Measurements from ENCODE around the gene ADAMTS2.
A peak's percentile ranks its signal among the peaks of the same experiment; 100 is the strongest.

Gene ADAMTS2

DNA sequence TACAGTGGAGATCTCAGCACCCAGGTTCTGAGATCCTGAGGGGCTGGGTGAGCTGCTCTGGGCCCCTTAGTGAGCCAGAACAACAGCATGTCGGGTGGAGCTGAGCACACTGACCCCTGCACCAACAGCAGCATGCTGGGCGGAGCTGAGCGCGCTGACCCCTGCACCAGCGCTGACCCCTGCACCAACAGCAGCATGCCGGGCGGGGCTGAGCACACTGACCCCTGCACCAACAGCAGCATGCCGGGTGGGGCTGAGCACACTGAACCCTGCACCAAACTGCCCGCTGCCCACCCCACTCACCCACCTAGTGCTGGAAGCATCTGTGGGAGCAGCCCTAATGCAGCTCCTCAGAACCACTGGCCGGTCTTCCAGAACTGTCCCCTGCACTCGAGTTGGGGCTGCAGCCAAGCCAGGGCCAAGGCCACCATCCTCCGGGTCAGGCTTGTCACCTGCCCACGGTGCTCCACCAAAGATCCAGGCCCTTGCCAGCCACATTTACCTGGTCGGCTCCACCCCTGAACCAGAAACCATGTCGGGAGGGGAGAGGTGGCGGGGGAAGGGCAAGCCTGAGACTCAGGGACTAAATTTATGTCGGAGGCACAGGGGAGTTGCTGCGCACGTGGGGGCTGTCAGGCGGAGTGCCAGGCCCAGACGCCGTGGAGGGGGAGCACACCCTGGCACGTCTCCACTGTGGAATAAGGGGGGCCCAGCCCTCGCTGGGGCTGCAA, 80.3 kb downstream of the ADAMTS2 start:
- no peak for DNase-seq

DNA sequence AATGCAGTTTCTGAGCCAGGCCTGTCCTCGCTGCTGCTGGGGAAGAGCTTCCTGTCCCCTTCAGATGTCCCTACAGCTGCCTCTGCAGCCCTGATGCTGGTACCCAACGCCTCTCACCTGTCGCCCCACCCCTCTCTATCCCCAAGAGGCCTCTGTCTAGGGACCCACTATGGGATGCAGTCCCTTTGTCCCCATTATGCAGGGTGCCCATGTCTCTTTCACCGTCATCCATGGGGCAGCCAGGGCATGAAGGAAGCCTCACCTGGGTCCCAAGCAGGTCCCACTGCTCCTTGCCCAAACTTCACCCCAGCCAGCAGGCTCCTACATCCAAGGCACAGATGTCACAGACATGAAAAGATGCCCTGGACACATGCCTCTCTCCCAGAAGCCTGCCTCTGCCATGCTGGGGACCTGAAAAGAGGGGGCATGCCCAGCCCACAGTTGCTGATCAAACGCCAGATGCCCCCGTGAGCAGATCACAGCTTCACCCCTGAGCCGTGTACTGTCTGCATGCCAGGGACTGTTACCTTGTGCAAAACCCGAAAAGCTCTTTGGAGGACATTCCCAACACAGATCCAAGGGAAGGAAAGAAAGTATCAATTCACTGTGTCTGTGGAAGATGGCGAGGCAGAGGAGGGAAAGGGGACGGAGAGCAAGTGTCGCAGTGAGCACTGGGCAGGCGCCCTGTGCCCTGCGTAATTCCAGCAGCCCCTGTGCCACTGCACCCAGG, 81.0 kb downstream of the ADAMTS2 start:
- no peak for DNase-seq

DNA sequence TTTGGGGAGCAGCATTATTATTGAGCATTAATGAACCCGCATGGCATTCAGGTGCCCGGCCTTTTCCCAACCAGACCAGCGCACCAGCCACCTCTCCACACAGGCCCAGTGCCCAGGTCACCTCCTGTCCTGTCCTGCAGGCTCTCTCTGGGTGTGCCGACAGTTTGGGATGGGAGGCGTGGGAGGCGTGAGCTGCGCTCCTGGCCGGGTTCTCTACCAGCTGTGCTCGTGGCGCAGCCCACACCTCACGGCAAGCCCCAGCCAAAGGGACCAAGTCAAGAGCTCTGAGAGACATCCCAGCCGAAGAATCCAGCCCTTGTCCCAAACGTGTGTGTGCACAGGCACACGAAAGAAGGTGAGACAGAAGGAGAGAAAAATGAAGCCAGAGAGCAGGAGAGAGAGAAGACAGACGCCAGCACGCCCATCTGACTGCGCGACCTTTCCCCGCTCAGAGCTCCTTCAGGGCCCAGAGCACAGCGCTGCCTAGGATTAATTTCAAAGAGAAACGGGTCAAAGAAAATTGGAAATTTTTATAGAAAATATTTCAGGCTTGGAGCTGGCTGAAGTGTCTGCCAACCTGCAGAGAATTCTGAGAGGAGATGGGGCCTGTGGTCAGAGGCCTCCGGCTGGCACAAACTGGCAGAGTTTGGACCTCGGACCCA, 81.7 kb downstream of the ADAMTS2 start:
- no peak for DNase-seq

DNA sequence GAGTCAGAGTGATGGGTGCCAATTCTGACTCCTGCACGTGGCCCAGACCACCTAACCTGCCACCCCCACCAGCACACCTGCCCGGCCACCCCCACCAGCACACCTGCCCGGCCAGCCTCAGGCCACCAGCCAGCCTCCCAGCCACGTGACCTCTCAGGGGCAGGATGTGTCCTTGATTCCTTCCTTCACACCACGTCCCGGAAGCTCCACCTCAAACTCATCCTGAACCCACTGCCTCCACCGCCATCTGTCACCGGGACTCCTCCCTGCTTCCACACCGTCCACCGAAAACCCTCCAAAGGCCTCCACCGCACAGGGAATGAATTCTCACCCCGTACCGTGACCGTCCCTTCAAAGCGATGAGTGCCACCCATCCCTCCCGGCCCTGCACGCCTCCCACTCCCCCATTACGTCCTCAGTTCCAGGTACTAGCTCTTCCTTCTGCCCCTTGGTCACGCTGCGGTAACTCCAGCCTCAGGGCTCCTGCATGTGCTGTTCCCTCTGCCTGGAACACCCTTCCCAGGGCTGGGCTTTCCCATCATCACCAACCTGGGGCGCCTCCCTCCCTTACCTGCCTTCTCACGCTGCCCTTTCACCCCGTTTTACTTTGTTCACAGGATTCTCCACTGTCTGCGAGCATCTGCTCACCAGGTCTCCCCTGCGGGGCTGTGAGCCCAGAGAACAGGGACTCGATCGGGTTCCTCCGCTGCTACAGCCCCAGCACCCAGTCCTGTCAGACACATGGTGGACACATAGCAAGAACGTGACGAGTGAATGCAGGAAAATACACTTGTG, 82.9 kb downstream of the ADAMTS2 start:
- no peak for DNase-seq

DNA sequence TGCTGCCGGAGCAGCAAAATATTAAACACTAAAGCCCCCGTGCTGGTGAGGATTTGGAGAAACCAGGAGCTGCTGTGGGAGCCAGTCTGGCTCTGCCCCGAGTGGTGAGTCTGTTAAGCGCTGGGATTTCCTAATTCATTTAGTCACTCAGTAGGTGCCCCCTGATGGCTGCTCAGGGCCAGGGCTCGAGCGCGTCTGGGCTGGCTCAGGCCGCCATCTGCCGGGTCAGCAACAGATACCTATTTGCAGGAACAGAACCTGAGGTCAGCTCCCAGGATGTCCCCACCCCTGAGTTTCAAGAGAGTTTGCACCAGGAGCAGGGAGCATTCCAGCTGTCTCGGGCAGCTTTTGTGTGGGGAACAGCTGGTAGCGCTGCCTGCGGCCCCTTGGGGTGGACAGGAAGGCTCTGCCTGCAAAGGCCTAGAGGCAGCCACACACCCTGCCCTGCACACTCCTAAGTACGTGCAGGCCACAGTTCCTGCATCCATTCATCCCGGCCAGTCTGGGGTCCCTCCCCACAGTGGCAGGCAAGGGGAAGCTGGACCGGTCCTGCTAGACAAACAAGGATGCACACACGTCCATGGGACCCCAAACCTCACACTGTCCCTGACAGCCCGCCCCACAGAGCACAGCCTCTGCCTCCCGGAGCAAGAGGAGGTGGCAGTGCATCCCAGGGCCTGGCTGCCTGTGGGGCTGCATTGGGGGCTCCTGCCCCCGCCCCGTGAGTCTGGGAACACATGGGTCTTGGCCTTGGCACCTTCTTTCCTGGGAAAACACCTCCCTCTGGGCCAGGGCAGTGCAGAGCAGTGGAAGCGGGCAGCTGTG, 83.7 kb downstream of the ADAMTS2 start:
- DNase-seq = peak; percentile 12

DNA sequence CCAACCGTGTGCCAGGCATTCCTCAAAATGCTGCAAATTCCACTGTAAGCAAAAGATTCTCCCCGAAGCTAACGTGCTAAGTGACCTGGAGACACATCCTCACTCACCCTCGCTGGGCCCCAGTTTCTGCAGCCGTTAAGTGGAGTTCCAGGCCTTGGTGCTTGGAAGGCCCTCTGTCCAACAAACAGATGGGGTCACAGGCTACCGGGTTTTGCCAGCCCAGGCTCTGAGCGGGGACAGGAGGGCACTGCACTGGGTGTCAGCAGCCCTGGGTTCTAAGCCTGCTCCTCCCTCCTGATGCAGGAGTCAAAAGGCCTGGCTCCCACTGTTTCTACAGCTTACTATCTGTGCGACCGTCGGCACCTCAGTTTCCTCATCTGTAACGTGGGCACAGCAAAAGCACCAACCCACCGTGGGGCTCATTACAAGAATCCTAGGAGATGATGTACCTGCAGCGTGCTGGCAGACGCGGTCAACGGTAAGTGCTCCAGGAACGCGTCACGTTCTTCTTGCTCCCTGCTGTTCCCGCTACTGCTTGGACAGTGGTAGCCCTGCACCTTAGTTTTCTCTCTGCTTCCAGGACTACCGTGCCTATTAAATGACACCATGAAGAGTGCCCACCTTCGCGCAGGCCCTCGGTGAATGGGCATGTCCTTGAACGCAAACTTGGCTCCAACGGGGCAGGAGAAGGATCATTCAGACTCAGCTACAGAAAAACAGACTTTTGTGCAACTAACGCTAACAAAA, 84.8 kb downstream of the ADAMTS2 start:
- DNase-seq = no peak

DNA sequence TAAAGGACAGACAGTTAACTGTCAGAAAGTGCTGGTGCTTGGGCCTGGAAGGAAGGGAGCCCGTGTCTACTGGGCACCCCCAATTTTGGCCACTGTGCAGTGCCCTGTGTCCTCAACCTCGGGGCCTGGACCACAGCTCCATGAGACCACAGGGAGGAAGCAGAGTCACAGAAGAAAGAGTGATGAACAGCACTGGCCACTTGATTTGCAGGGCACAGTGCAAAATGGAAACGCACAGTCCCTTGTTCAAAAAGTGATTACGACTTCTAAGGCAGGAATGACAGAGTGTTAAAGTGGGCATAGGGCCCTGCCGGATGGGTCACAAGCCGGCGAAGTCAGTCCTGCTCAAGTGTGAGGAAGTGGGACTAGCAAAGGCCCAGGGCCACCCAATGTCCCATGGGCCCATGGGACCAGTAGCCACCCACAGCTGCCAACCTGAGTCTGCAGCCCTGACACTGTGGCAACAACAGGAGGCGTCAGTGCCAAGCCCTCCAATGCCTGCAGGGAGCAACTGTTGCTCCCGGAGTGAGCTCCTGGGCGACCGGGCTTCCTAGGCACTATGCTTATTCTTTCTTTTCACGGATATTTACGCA, 85.4 kb downstream of the ADAMTS2 start:
- no peak for DNase-seq

DNA sequence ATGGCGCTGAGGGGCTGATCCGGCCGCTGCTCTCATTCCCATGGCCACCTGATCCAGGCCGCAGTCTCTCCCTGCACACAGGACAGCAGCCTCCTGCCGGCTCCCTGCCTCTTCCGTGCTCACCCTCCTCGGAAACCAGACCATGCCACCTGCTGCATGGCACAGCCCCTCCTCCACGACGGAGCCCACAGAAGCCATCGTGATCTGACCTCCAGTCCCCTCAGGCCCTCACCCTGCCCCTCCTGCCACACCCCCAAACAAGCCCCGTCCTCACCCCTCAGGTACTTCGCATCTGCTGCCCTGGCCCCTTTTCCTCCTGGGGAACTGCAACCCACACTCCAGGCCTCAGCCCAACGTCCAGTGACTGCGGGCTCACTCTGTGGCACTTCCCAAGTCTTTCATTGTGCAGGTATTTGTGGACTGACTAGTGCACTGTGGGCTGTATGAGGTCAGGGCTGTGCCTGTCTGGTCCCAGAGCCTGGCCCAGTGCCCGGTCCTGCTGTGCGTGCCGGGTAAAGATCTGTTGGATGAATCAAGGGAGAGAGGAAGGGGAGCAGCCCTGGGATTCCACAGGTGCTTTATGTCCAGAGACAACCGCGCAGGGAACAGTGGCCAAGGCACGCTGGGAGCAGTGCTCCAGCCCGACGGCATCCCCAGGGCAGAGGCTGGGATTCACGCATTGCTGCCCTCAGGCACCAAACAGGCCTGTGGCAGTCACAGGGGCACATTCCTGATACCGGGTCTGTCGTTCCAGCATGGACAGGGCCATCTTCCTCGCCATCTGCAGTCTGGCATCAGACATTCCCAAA, 86.1 kb downstream of the ADAMTS2 start:
- no peak for DNase-seq

DNA sequence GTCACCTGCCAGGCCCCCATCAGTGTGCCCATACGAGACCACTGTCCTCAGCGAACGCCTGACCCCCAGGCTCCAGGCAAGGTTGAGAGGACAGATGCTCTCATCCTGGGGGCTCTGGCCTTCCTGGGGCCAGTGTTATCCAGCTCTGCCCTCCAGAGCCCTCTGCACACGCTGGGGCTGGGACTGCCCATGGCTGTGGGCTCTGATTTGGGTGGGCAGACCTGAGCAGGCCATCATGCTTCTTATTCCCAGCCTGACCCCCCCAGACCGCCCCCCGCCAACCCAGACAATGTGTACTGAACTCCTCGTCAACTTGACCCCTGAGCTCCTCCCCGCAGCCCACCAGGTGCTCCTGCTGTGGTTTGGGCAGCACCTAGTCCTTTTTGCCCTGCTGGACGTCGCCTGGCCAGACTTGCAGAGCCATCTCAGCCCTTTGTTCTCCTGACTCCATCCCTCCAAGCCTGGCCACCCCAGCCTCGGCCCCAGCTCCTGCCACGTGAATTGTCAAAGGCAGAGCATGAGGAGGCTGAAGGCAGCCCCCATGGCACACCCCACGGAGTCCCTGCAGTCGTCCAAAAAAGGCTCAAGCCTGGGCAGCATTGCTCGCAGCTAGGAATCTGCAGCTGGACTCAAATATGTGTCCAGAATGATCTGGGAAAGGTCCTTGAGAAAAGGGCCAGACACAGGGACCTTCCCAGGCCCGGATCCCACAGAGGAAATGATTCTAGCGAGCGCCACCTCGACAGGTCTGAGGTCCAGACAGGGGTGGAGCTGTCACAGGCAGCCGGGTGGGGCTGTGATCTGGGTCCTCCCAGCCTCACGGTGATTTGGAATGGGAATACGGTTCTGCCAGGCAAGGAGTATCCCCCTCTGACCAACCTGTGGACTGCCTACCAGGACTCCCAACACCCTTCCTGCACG, 87.0 kb downstream of the ADAMTS2 start:
- no peak for DNase-seq

DNA sequence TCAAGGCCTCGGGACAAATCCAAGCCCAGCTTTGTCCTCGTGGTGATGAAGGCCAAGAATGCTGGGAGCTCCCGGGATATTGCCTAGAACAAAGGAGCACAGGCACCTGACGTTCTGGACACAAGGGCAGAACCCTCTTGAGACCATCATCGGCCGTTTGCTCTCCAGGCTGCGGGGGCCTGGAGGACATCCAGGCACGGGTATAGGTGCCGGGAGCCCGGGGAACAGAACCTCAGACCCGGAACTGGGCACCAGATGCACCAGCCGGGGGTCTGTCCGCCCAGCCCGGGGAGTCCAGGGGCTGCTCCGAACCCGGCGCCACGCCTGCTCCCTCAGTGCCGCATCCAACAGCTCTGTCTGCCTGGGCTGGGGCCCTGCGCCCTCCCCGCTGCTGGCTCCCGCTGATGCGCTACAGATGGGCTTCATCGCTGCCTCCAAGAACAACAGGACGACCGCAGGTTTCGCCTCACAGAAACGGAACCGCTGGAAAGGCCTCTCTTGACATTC, 88.0 kb downstream of the ADAMTS2 start:
- DNase-seq = no peak

DNA sequence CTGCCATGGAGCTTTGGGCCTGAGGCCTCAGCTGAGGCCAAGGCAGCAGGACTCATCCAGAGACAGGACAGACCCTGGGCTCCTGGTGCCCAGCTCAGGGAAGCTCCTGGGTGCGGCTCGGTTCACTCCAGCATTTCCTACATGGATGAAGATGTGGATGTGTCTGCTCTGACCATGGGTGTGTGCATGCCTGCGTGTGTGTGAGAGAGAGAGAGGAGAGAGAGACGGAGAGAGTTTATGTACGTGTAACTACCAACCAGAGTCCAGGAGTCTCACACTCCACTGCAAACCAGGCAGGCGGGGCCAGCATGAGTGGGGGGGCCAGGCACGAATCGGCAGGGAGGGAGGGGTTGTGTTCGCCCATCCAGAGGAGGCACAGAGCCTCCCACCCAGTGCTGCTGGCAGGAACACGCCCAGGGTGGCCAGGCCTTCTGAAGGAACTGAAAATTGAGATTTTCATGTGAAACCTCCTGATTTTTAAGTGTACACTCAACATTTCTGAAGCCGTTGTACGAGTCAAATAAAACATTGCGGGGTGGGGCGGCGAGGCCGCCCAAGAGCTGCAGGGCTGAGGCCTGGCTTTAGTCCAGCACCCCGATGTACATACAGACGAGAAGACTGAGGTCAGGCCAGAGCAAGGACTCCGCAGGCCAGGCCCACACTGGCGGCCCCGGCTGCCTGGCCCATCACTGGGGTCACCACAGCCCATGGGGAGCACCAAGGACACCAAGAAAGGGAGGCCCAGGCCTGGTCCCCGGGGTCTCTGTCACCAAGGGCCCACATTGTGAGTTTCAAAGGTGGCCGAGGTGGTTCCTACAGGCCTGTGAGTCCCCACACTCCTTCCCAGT, 88.7 kb downstream of the ADAMTS2 start:
- DNase-seq = no peak

DNA sequence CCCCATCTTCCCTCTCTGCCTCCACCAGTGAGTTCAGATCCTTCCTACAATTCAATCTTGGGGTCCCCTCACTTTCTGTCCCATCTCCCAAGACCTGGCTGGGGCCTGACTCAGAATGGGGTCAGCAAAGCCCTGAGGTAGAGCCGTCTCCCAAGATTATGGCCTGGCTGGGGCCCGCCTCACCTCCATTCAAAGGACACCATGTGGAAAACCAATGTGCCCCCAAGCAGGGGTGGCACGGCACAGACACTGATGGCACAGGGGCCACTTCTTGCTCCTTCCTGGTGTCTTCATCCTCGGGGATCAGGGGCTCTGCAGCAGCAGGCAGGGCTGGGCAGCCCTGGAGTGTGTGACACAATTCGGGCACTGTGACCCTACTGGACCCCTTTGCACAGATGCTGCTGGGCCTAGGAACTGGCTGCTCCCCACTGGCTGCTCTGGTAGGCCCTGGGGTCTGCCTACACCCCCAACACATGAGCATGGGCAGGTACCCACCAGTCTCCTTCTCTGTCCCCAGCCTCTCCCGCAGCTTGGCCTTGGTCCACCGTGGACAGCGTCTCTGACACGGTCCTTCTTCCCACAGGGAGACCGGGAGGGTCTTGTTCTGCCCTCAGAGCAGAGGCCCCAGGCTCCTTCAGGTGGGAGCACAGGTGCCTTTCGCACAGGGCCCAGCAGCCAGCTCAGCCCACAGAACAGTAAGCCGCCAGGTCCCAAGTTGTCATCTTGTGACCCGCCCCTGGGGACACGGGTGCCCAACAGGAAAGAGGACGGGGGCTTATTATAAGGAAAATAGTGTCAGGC, 89.5 kb downstream of the ADAMTS2 start:
- DNase-seq = no peak

DNA sequence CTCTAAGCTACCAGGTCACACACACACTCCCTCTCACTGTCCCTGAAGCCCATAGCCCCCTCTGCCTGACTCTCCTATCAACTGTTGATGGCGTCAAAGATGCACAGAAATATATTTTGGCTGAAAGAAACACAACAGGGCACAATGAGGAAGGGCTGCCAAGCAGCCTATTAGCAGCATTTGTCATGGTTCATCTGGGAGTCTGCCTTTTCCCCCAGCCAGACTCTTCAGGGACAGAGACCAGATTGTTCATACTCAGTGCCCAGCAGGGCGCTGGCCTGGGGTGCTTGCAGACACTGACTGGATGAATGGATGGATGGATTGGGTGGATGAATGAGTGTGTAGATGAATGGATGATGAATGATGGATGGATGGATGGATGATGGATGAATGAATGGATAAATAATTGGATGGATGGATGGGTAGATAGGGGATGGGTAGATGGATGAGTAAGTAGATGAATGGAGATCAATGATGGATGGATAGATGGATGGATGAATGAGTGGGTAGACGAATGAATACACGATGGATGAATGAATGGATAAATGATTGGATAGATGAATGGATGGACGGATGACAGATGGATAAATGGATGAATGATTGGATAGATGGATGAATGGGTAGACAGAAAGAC, 90.5 kb downstream of the ADAMTS2 start:
- DNase-seq = no peak

DNA sequence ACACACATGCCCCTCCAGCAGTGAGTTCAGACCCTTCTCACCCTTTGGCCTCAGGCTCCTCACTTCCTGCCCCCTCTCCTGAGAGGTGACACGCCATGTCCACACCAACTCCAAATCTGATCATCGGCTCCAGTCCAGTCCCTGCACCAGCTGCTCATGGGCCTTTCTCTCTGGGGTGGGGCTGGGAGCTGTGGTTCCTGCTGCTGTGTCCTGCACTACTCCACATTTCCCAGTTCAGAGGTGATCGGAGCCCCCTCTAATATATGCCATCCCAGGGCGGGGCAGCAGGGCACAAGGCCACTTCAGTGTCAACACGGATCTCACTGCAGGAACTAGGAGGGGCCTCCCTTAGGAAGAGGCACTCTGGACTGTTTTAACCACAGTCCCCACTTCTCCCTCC, 91.5 kb downstream of the ADAMTS2 start:
- DNase-seq = no peak

DNA sequence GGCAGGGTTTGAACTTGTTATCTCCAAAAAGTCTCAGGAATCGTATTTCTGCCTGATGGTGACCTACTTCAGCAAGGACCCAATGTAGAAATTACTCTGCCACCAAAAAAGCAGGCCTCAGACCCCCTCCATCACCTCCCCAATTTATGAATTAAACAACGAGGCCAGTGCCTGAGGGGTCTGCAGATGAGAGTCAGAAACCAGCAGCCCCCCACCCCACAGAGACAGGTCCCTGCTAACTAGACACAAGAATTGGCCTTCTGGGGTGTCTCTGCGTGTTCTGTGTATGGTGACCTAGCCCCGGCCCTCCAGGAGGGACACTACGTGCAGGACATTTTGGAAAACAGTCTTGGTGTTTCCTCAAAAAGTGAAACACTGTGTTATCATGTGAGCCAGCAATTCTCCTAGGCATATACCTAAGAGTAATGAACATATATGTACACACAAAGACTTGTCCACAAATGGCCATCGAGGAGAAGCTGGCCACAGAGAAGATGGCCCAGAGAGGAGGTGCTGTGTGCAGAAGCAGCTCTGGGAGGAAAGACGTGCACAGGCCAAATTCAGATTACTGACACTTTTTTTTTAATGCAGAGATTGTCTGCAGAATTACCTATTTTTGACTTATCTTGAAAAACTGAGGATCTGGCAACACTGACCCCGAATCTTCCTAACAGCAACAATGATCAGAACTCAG, 93.8 kb downstream of the ADAMTS2 start:
- no peak for DNase-seq

Measured in COR-L47 (cell line).